Measurements from ENCODE around the gene SHOX. TPM values are rescaled to one million over a fixed set of nuclear protein-coding genes. Genes with fewer than 3 reads are reported as not detected.

The SHOX gene
- total RNA-seq, 1 experiment from 2014 or later, result 0.24 TPM

DNA sequence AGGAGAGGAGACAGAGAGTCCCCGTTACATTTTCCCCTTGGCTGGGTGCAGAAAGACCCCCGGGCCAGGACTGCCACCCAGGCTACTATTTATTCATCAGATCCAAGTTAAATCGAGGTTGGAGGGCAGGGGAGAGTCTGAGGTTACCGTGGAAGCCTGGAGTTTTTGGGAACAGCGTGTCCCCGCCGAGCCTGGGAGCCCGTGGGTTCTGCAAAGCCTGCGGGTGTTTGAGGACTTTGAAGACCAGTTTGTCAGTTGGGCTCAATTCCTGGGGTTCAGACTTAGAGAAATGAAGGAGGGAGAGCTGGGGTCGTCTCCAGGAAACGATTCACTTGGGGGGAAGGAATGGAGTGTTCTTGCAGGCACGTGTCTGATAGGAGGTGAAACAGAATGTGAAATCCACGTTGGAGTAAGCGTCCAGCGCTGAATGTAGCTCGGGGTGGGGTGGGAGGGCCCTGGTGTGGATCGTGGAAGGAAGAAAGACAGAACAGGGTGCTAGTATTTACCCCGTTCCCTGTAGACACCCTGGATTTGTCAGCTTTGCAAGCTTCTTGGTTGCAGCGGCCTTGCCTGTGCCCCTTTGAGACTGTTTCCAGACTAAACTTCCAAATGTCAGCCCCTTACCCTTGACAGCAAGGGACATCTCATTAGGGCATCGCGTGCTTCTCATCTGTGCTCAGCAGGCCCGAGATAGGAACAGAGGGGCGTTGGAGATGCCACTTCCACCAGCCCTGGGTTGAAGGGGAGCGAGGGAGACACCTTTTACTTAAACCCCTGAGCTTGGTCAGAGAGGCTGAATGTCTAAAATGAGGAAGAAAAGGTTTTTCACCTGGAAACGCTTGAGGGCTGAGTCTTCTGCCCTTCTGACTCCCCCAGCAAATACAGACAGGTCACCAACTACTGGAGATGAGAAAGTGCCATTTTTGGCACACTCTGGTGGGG lies 2.7 kb downstream of the SHOX start:
- Histone ChIP-seq H3K23me2 (ENCODE audit: insufficient read length, low read depth, low read length, poor library complexity, severe bottlenecking) (peaks cover 14% of the 10 kb centered on the region), H3T11ph (ENCODE audit: low read length) (no peak overlapping the region), H3K27ac (ENCODE audit: insufficient read length, low read depth, low read length) (no peak overlapping the region), H3K9me3 (ENCODE audit: control insufficient read depth, low read depth, low read length) (no peaks in the 10 kb centered on the region), H4K91ac (ENCODE audit: insufficient read length, low read depth, low read length) (no peak overlapping the region), H2BK120ac (ENCODE audit: low read depth, low read length, poor library complexity, severe bottlenecking) (no peak overlapping the region), H3K4me1 (ENCODE audit: insufficient read depth, low read length) (peaks cover 6% of the 10 kb centered on the region; the same call in 1 of the 2 replicates), H3K56ac (ENCODE audit: insufficient read length, low read depth, low read length) (no peak overlapping the region), H2AK5ac (ENCODE audit: insufficient read length, low read length) (no peak overlapping the region), H3K79me2 (ENCODE audit: insufficient read depth, low read length) (no peaks in the 10 kb centered on the region), H2BK5ac (ENCODE audit: insufficient read length, low read length) (no peak overlapping the region), H3K4me2 (ENCODE audit: insufficient read depth, insufficient read length, low read length) (no peak overlapping the region), H3K27me3 (ENCODE audit: insufficient read depth, low read length) (peaks cover 88% of the 10 kb centered on the region), H4K20me1 (ENCODE audit: control insufficient read depth, insufficient read depth, insufficient read length) (no peaks in the 10 kb centered on the region), H2BK12ac (ENCODE audit: insufficient read length, low read depth, low read length) (no peak overlapping the region), H3K79me1 (ENCODE audit: insufficient read depth, low read depth, low read length, poor library complexity, severe bottlenecking) (no peaks in the 10 kb centered on the region), H3K9ac (ENCODE audit: extremely low read depth, insufficient read length, low read length) (no peak overlapping the region), H2AFZ (ENCODE audit: low read length) (no peak overlapping the region), H3K18ac (ENCODE audit: insufficient read length, low read depth, low read length) (no peak overlapping the region), H2BK20ac (ENCODE audit: low read depth, low read length, poor library complexity, severe bottlenecking) (no peak overlapping the region), H3K4ac (ENCODE audit: low read depth, low read length) (no peak overlapping the region), H3K14ac (ENCODE audit: insufficient read depth, low read length) (no peak overlapping the region), H4K5ac (ENCODE audit: insufficient read length, low read depth, low read length) (no peak overlapping the region), H3K23ac (ENCODE audit: insufficient read length, low read depth, low read length) (no peak overlapping the region), H2BK15ac (ENCODE audit: low read depth, low read length) (no peak overlapping the region), H4K8ac (replicated peaks; ENCODE audit: insufficient read length, low read depth, low read length) (no peak overlapping the region)
- TF ChIP-seq, protein P1, sequence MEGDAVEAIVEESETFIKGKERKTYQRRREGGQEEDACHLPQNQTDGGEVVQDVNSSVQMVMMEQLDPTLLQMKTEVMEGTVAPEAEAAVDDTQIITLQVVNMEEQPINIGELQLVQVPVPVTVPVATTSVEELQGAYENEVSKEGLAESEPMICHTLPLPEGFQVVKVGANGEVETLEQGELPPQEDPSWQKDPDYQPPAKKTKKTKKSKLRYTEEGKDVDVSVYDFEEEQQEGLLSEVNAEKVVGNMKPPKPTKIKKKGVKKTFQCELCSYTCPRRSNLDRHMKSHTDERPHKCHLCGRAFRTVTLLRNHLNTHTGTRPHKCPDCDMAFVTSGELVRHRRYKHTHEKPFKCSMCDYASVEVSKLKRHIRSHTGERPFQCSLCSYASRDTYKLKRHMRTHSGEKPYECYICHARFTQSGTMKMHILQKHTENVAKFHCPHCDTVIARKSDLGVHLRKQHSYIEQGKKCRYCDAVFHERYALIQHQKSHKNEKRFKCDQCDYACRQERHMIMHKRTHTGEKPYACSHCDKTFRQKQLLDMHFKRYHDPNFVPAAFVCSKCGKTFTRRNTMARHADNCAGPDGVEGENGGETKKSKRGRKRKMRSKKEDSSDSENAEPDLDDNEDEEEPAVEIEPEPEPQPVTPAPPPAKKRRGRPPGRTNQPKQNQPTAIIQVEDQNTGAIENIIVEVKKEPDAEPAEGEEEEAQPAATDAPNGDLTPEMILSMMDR (conservative IDR thresholded peaks at IDR 0.05), result no peak
- peak overlapping the region in 1 of 2 experiments; percentile 36; a peak in 3 of 5 replicates for H3K4me3 Mint-ChIP-seq
- H3K27me3 Mint-ChIP-seq (ENCODE audit: low read depth), result peaks cover 92% of the 10 kb centered on the region
- H3K36me3 Mint-ChIP-seq (ENCODE audit: insufficient read depth in 1 of 3, low read depth in 3 of 3), result peaks cover 0 to 3% (median 0%) of the 10 kb centered on the region in 3 experiments; a peak in 1 of 7 replicates
- no CpG with 5 or more reads among the region's 25 CpGs for WGBS (ENCODE audit: extremely low coverage, insufficient read length, low lambda C conversion rate)
- peaks cover 4 to 10% of the 10 kb centered on the region in 2 experiments; a peak in 3 of 5 replicates for H3K9me3 Mint-ChIP-seq
- peaks cover 50 to 66% of the 10 kb centered on the region in 2 experiments for H3K4me1 Mint-ChIP-seq
- DNase-seq, result no peak
- H3K27ac Mint-ChIP-seq, result no peak overlapping the region
